Measurements from ENCODE around the gene TAGLN. TPM values are rescaled to one million over a fixed set of nuclear protein-coding genes. Genes with fewer than 3 reads are reported as not detected.

Gene TAGLN
- total RNA-seq, 3 donors from 2014 or later (not counting 1 experiment from before 2014, with no cell fraction given) = 8.2 to 18.0 (median 8.3) TPM

GRCh38 chr11:117255966-117256365 lies 56.8 kb downstream of the TAGLN start:
- Histone ChIP-seq H3K4me3 (ENCODE audit: low read length) (no peak overlapping the region), H3K27me3 (ENCODE audit: control insufficient read depth, insufficient read depth, low read length) (no peaks in the 10 kb centered on the region), H3K4me1 (ENCODE audit: control insufficient read depth, insufficient read depth, low read length) (no peaks in the 10 kb centered on the region), H3K36me3 (ENCODE audit: control insufficient read depth, insufficient read depth, low read length) (peaks cover 11% of the 10 kb centered on the region), H3K27ac (ENCODE audit: low read length) (no peak overlapping the region), H3K9me3 (ENCODE audit: control insufficient read depth, insufficient read depth, low read length) (no peaks in the 10 kb centered on the region)
- Mint-ChIP-seq H3K4me3 (no peak overlapping the region), H3K27ac (no peak overlapping the region), H3K27me3 (ENCODE audit: low read depth in 2 of 2) (no peaks in the 10 kb centered on the region), H3K9me3 (no peaks in the 10 kb centered on the region), H3K4me1 (no peaks in the 10 kb centered on the region), H3K36me3 (no peaks in the 10 kb centered on the region)
- ATAC-seq (no peak), DNase-seq (no peak)
- TF ChIP-seq CTCF (IDR thresholded peaks at IDR 0.05) = no peak
- WGBS (ENCODE audit: insufficient coverage) = 92% methylated on average over 2 of the region's 3 CpGs
- intact Hi-C loops (cut with micrococcal nuclease) = no loop called here

GRCh38 chr11:117256573-117256972 lies 57.4 kb downstream of the TAGLN start:
- H3K27ac ChIP-seq (ENCODE audit: low read length) = no peak overlapping the region
- Mint-ChIP-seq H3K27ac (no peak overlapping the region), H3K4me1 (no peaks in the 10 kb centered on the region), H3K27me3 (ENCODE audit: low read depth in 2 of 2) (no peaks in the 10 kb centered on the region), H3K4me3 (no peak overlapping the region), H3K9me3 (no peaks in the 10 kb centered on the region), H3K36me3 (no peaks in the 10 kb centered on the region)
- WGBS (ENCODE audit: insufficient coverage) = 88% methylated on average over 1 of the region's 2 CpGs
- no peak overlapping the region for H3K4me3 ChIP-seq (ENCODE audit: low read length)
- no peak for DNase-seq
- no peak for TF ChIP-seq CTCF (IDR thresholded peaks at IDR 0.05)
- H3K27me3 ChIP-seq (ENCODE audit: control insufficient read depth, insufficient read depth, low read length) = no peaks in the 10 kb centered on the region
- no peaks in the 10 kb centered on the region for H3K4me1 ChIP-seq (ENCODE audit: control insufficient read depth, insufficient read depth, low read length)
- H3K36me3 ChIP-seq (ENCODE audit: control insufficient read depth, insufficient read depth, low read length) = peaks cover 11% of the 10 kb centered on the region
- intact Hi-C loops (cut with micrococcal nuclease) = no loop called here
- no peaks in the 10 kb centered on the region for H3K9me3 ChIP-seq (ENCODE audit: control insufficient read depth, insufficient read depth, low read length)
- ATAC-seq = no peak

Other genes starting within 250 kb of the TAGLN start
- gene SIK3, start 100.9 kb upstream of the TAGLN start, total RNA-seq = 100 to 1,000 TPM in 2 of 3 donors, 10 to 100 TPM in 1; 71.6 to 120 (median 119) TPM
- 10 to 100 TPM; 46.1 to 71.0 (median 58.8) TPM for gene PAFAH1B2, start 55.1 kb upstream of the TAGLN start, total RNA-seq
- 100 to 1,000 TPM in 1 of 3 donors, 10 to 100 TPM in 2; 80.0 to 111 (median 82.0) TPM for gene SIDT2, start 20.6 kb upstream of the TAGLN start, total RNA-seq
- 100 to 1,000 TPM; 397 to 471 (median 441) TPM for gene PCSK7, start 32.7 kb downstream of the TAGLN start, total RNA-seq
- 10 to 100 TPM; 13.7 to 20.7 (median 17.3) TPM for gene RNF214, start 33.3 kb downstream of the TAGLN start, total RNA-seq
- gene BACE1-AS, start 92.0 kb downstream of the TAGLN start, total RNA-seq = 1 to 10 TPM; 2.1 to 4.1 (median 2.4) TPM
- 1 to 10 TPM in 1 of 3 donors, under 1 TPM in 2; 0.21 to 1.1 (median 0.79) TPM for gene BACE1, start 116.9 kb downstream of the TAGLN start, total RNA-seq
- gene CEP164, start 128.5 kb downstream of the TAGLN start, total RNA-seq = 10 to 100 TPM; 45.6 to 49.9 (median 49.8) TPM